ENCODE measurements around the gene KIF18B.

DNA sequence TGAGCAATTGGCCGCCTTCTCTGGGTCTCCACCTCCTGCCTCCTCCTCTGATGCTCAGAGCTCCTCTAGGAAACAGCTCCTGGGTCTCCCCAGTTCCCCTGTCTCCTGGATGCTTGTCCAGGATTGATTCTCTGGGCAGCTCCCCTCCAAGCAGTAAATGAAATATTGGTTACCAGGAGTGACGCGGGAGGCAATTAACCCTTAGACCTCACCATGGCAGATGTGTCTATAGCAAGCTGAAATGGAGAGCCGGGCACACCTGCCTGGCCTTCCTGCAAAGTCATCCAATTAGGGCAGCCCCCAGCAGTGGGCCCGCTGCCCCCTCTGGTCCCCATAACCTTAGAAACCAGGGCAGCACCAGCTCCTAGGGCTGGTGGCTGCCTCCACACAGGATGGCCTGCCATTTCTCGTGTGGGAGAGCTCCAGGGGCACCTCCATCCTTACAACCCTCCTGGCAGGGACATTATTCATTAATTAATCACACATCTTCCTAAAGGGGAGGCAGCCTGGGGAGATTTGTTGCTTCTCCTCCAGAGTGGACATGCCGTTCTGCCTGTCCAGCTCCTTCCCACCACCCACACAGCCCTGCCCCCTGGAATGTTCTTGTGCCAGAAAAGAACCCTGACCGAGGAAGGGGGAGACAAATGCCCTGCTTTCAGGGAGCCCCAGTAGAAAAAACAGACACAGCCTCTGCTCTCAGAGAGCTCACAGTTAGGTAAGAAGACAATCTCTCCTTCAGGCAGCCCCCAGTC, 8.3 kb upstream of the KIF18B start:
- TF ChIP-seq, protein P1, sequence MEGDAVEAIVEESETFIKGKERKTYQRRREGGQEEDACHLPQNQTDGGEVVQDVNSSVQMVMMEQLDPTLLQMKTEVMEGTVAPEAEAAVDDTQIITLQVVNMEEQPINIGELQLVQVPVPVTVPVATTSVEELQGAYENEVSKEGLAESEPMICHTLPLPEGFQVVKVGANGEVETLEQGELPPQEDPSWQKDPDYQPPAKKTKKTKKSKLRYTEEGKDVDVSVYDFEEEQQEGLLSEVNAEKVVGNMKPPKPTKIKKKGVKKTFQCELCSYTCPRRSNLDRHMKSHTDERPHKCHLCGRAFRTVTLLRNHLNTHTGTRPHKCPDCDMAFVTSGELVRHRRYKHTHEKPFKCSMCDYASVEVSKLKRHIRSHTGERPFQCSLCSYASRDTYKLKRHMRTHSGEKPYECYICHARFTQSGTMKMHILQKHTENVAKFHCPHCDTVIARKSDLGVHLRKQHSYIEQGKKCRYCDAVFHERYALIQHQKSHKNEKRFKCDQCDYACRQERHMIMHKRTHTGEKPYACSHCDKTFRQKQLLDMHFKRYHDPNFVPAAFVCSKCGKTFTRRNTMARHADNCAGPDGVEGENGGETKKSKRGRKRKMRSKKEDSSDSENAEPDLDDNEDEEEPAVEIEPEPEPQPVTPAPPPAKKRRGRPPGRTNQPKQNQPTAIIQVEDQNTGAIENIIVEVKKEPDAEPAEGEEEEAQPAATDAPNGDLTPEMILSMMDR (IDR thresholded peaks at IDR 0.05) = no peak
- no peak for TF ChIP-seq EZH2 (IDR thresholded peaks at IDR 0.05; ENCODE audit: borderline replicate concordance, insufficient read depth, low read depth, low read length, poor library complexity, severe bottlenecking)
